Measurements from ENCODE around the gene ABL1.
"Not testable (repeated sequence)": the region's sequence is repeated elsewhere in the genome, so short reads cannot be mapped to it uniquely, and the experiment has no call there.

ABL1 gene

GRCh38 chr9:130825809-130826208, 9.2 kb upstream of the ABL1 start:
- no peak for DNase-seq

GRCh38 chr9:130829762-130830161, 5.3 kb upstream of the ABL1 start:
- no peak for DNase-seq

- DNase-seq: no peak
These were observed 4.8 kb upstream of the ABL1 start for GRCh38 chr9:130830231-130830760.

- DNase-seq: no peak
These were observed 4.0 kb upstream of the ABL1 start for GRCh38 chr9:130831077-130831476.

GRCh38 chr9:130833031-130833990, 1.7 kb upstream of the ABL1 start:
- no peak for DNase-seq

- no peak for DNase-seq
These were observed 616 bp downstream of the ABL1 start for GRCh38 chr9:130835441-130836298.

- no peak for DNase-seq
These were observed 2.0 kb downstream of the ABL1 start for GRCh38 chr9:130837002-130837511.

- DNase-seq: no peak
These were observed 2.6 kb downstream of the ABL1 start for GRCh38 chr9:130837643-130838042.

GRCh38 chr9:130839132-130840111, 4.4 kb downstream of the ABL1 start:
- no peak for DNase-seq

- no peak for DNase-seq
These were observed 7.5 kb downstream of the ABL1 start for GRCh38 chr9:130842545-130842944.

GRCh38 chr9:130843049-130843908, 8.2 kb downstream of the ABL1 start:
- DNase-seq: no peak

- no peak for DNase-seq
These were observed 9.0 kb downstream of the ABL1 start for GRCh38 chr9:130844044-130844451.

GRCh38 chr9:130845254-130845653, 10.2 kb downstream of the ABL1 start:
- no peak for DNase-seq

GRCh38 chr9:130845901-130846481, 10.9 kb downstream of the ABL1 start:
- DNase-seq: no peak

GRCh38 chr9:130846487-130847305, 11.6 kb downstream of the ABL1 start:
- no peak for DNase-seq

- DNase-seq: no peak
These were observed 12.5 kb downstream of the ABL1 start for GRCh38 chr9:130847306-130848217.

- not testable (repeated sequence) for DNase-seq
These were observed 13.5 kb downstream of the ABL1 start for GRCh38 chr9:130848514-130848913.

GRCh38 chr9:130849356-130849755, 14.3 kb downstream of the ABL1 start:
- DNase-seq: no peak

- DNase-seq: no peak
These were observed 17.7 kb downstream of the ABL1 start for GRCh38 chr9:130852801-130853200.

All from GDM1 (cell line).